ENCODE data around the gene QTRT2. TPM values are rescaled to one million over a fixed set of nuclear protein-coding genes. Genes with fewer than 3 reads are reported as not detected.

Gene QTRT2
- total RNA-seq, 4 donors from 2014 or later: 7.2 to 18.3 (median 14.7) TPM

DNA sequence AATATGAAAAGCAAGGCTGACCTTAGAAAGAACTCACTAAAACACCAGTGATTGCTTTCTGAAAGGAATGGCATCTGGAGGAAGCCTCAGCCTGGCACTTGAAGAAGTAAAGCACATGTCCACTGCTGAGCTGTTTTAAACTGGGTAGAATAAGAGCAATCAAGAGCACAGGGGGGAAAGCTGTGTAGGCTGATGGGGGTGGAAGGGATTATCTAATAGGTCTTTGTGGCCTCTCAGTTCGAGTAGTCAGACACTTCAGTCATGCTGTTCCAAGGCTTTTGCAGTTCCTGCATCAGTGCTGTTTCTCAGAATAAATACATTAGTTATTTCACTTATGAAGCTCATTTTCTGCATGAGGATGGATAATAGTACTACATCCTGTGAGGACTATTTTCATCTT lies 22.8 kb upstream of the QTRT2 start:
- WGBS, 2 donors (ENCODE audit: low coverage in 1 of 2): 74 to 80% methylated on average over 1 of the region's 1 CpG
- in situ Hi-C loops (cut with MboI; ENCODE audit: low pct_ligation_motif_present in 1 of 4, low pct_unique_long_range_greater_than_20kb in 1 of 4, low sequenced_read_pairs in 3 of 4): no loop called here

DNA sequence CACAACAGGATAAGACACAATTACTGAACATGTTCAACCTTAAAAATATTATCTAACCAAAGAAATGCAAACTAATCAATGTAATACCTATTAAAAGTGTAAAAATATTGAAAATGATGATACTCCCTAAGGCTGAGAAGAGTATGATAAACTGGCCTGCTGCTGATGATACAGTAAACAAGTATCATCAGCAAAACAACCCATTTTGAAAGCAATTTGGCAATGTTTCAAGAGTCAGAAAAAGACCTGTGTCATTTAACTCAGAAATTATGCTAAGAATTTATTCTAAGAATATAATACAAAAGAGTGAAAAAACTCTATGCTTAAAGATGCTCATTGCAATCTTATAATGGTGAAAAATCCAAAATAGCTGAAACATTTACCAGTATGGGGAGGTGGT lies 22.3 kb upstream of the QTRT2 start:
- DNase-seq: no peak
- H3K4me3 ChIP-seq: no peak overlapping the region
- no peaks in the 10 kb centered on the region for H3K27me3 ChIP-seq
- H3K36me3 ChIP-seq: no peaks in the 10 kb centered on the region
- TF ChIP-seq EP300 (IDR thresholded peaks at IDR 0.05; ENCODE audit: low read depth): no peak
- TF ChIP-seq POLR2AphosphoS5 (IDR thresholded peaks at IDR 0.05): no peak
- no peak for TF ChIP-seq POLR2A (IDR thresholded peaks at IDR 0.05)
- TF ChIP-seq, protein P1, sequence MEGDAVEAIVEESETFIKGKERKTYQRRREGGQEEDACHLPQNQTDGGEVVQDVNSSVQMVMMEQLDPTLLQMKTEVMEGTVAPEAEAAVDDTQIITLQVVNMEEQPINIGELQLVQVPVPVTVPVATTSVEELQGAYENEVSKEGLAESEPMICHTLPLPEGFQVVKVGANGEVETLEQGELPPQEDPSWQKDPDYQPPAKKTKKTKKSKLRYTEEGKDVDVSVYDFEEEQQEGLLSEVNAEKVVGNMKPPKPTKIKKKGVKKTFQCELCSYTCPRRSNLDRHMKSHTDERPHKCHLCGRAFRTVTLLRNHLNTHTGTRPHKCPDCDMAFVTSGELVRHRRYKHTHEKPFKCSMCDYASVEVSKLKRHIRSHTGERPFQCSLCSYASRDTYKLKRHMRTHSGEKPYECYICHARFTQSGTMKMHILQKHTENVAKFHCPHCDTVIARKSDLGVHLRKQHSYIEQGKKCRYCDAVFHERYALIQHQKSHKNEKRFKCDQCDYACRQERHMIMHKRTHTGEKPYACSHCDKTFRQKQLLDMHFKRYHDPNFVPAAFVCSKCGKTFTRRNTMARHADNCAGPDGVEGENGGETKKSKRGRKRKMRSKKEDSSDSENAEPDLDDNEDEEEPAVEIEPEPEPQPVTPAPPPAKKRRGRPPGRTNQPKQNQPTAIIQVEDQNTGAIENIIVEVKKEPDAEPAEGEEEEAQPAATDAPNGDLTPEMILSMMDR (IDR thresholded peaks at IDR 0.05): no peak
- no peaks in the 10 kb centered on the region for H3K4me1 ChIP-seq
- in situ Hi-C loops (cut with MboI; ENCODE audit: low pct_ligation_motif_present in 1 of 4, low pct_unique_long_range_greater_than_20kb in 1 of 4, low sequenced_read_pairs in 3 of 4) (no loop called here), intact Hi-C loops (cut with DNase I; ENCODE audit: low total_unique reads) (no loop called here)
- H3K9me3 ChIP-seq: no peaks in the 10 kb centered on the region
- H3K27ac ChIP-seq: no peak overlapping the region

More for the DNA sequence above, 22.8 kb upstream of the QTRT2 start:
- no peak overlapping the region for H3K27ac ChIP-seq
- TF ChIP-seq POLR2AphosphoS5 (IDR thresholded peaks at IDR 0.05): no peak
- TF ChIP-seq, protein P1 (IDR thresholded peaks at IDR 0.05): no peak
- TF ChIP-seq EP300 (IDR thresholded peaks at IDR 0.05; ENCODE audit: low read depth): no peak
- no peak for TF ChIP-seq POLR2A (IDR thresholded peaks at IDR 0.05)
- intact Hi-C loops (cut with DNase I; ENCODE audit: low total_unique reads): no loop called here
- no peaks in the 10 kb centered on the region for H3K4me1 ChIP-seq
- no peak overlapping the region for H3K4me3 ChIP-seq
- no peaks in the 10 kb centered on the region for H3K27me3 ChIP-seq
- H3K36me3 ChIP-seq: no peaks in the 10 kb centered on the region
- no peak for DNase-seq
- H3K9me3 ChIP-seq: no peaks in the 10 kb centered on the region

DNA sequence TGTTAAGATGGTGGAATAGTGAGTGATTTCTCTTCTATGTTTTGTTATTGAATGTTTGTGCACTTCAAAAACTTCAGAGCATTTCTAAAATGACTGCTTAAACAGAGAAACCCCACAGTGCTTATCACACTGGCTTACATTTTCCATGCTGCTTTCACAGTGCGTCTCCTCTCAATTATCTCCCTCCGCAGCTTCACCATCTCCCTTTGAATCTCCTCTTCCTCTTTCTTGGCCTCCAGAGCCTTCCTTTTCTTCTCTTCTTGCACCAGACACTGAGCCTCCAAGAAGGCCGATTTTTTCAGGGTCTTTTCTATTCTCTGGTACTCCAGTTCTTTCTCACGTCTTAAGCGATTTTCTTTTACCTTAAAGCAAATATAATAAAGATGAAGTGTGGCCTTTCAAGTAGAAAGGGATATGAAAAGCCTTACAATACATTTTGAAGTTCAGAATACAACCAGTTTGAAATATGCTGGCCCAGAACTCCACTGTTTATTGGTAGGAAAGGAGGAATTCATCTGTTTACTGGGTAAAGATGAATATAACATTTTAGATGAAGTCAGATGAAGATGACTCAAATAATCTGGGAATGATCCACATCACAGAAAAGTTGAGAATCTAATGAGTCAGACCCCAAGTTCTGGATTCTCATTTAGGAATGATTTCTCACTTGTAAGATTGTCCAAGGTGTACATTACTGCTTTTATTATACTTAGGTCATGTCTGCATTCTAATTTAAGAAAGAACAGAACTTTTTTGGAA lies 21.6 kb upstream of the QTRT2 start:
- Histone ChIP-seq H3K27me3 (no peaks in the 10 kb centered on the region), H3K4me3 (no peak overlapping the region), H3K4me1 (no peaks in the 10 kb centered on the region), H3K9me3 (no peaks in the 10 kb centered on the region), H3K36me3 (no peaks in the 10 kb centered on the region), H3K27ac (no peak overlapping the region)
- intact Hi-C loops (cut with DNase I; ENCODE audit: low total_unique reads) (no loop called here), in situ Hi-C loops (cut with MboI; ENCODE audit: low pct_ligation_motif_present in 1 of 4, low pct_unique_long_range_greater_than_20kb in 1 of 4, low sequenced_read_pairs in 3 of 4) (no loop called here)
- WGBS, 2 donors (ENCODE audit: low coverage in 1 of 2): 80 to 93% methylated on average over 5 of the region's 5 CpGs
- no peak for DNase-seq
- TF ChIP-seq POLR2AphosphoS5 (IDR thresholded peaks at IDR 0.05): no peak

DNA sequence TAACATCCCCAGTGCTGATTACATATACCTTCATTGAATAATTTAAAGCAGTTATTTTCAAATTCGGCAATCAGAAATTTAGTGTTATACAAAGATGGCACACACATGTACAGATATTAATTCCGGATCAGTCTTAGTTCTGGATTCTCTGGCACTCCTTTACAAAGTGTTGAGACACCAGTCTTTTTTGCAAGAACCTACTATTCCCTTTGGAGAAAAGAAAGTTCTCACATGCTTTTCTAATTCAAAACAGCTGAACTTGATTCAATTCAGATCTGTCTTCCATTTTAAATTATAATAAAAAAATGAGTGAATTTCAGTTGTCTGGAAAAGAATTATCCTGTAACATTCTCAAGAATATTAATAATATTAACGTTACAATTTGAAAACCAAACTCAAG lies 20.6 kb upstream of the QTRT2 start:
- no peaks in the 10 kb centered on the region for H3K36me3 ChIP-seq
- 94 to 96% methylated on average over 3 of the region's 3 CpGs for WGBS, 2 donors (ENCODE audit: low coverage in 1 of 2)

More for the DNA sequence above, 20.6 kb upstream of the QTRT2 start:
- intact Hi-C loops (cut with DNase I; ENCODE audit: low total_unique reads): no loop called here
- Histone ChIP-seq H3K27me3 (no peaks in the 10 kb centered on the region), H3K4me1 (no peaks in the 10 kb centered on the region), H3K4me3 (no peak overlapping the region), H3K27ac (no peak overlapping the region), H3K9me3 (no peaks in the 10 kb centered on the region)
- in situ Hi-C loops (cut with MboI; ENCODE audit: low pct_ligation_motif_present in 1 of 4, low pct_unique_long_range_greater_than_20kb in 1 of 4, low sequenced_read_pairs in 3 of 4): no loop called here
- no peak for DNase-seq
- TF ChIP-seq POLR2AphosphoS5 (IDR thresholded peaks at IDR 0.05): no peak
- TF ChIP-seq, protein P1 (IDR thresholded peaks at IDR 0.05): no peak
- no peak for TF ChIP-seq POLR2A (IDR thresholded peaks at IDR 0.05)
- TF ChIP-seq EP300 (IDR thresholded peaks at IDR 0.05; ENCODE audit: low read depth): no peak
